HG03558 (cell line): ENCODE data around the gene DACH1.

Source experiments
- ATAC-seq: cut with Tn5 transposase; IDR thresholded peaks from one replicate; pipeline ENCODE4 v1.9.1; 2021; ENCODE audit warnings: moderate number of reproducible peaks; ENCODE audit not compliant: unreplicated experiment; ENCODE audit errors: extremely low read depth

DACH1 gene

DNA sequence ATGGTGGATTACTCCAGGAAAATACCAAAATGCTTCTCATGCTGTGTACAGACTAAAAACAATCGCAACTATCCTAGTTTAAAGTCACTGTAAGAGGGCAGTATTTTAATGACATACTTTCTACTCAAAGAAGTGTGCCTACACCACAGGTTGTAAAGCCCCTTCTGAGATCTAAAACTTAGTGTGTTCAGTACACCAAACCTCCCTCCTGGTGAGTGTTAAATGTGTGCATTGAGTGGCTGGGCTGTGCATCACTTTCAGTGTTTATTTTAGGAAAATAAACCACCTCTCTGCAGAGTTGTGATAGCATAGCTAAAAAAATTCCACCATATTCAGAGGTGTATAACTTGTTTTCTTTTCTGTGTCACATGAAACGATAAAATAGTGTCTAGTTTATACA lies 263.7 kb downstream of the DACH1 start:
- no peak for ATAC-seq

DNA sequence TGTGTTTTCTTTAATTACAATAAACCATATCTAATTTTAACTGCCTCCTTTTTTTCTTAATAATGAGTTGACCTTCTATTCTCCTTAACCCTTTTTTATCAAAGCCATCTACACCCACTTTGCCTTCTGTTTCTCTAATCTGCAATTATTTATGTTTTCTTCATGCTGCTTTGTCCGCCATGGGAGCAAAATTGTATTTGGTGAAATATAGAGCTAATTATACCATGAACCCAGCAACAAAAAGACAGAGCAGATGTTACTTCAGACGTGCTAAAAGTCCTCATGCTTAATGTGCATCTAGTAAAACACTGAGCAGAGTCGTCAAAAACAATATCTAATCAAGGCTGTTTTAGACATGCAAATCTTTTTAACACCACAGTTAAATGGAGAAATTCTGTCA lies 264.7 kb downstream of the DACH1 start:
- ATAC-seq: no peak

DNA sequence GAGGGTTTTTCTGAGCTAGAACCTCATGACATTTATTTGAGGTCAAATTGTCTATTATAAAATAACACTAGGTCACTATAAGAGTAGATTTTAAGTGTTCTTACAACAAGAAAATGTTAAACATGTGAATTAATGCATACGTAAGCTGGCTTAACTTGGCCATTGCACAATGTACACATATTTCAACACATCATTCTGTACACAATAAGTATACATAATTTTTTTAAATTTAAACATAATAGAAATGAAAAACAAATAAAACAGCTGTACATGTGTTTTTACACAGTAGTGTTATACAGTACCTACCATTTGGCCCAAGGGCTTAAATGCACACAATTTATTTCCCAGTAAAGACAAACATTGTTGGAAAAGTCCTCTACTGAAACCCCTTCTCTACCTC lies 269.9 kb downstream of the DACH1 start:
- no peak for ATAC-seq

DNA sequence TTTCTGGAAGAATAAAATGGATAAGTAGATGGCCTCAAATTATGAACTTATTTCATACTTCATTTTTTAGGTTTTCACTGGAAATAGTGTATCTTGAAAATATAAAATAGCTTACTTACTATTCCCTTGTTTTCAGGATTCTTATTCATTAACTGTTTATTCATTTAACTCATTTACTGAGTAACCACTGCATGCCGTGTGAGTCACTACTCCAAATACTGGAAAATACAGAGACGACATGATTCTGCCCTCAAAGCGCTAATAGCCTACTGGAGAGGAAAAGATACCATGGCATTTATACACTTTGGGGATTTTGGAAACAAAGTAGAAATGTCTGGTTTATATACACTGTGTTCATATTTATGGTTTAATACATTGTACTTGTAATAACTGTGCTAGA lies 270.9 kb downstream of the DACH1 start:
- no peak for ATAC-seq

DNA sequence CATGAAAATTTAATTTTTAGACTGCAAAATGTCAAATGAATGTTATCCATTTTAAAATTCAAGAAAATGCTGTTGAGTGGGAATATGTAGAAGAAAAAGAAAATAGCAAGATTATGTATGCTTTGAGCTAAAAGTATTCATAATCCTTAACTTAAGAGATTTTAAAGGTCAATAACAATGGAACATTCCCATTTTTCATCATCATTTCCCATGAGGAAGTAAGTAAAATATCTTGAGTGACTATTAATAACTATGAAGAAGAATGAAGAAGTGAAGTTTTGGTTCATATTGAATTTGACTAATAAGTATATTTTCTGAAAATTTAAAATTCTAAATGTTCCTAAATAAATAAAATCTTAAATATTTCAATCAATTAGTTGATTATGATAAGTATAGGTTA lies 273.4 kb downstream of the DACH1 start:
- no peak for ATAC-seq

DNA sequence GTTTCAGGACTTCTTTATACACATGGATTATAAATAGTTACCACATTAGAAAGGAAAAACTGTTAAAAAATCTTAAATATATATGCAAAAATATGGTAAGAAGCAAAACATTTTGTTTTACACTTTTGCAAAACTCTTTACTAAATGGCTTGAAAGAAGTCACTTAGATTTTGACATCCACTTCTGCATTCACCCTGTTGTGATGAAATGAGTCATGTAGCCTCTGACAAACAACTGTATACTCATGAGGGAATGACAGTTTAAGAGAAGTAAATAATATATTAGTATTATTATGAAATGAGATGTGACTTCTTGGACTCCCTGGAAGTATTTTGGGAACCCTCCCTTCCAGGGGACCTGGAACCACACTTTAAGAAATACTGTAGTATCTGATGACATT lies 275.6 kb downstream of the DACH1 start:
- ATAC-seq: no peak

DNA sequence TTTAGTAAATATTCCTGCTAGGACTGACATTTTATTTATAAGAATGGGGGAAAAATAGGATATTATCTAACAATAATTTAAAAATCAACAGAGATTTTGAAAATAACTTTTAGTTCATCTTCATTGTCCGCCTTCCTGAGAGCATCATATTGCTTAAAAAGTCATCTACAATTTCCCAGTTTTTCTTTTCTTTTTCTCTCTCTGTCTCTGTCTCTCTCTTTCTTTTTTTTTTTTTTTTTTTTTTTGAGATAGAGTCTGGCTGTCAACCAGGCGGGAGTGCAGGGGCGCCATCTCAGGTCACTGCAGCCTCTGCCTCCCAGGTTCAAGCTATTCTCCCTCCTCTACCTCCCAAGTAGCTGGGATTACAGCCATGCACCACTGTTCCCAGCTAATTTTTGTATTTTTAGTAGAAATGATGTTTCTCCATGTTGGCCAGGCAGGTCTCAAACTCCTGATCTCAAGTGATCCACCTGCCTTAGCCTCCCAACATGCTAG lies 276.3 kb downstream of the DACH1 start:
- ATAC-seq: no peak

DNA sequence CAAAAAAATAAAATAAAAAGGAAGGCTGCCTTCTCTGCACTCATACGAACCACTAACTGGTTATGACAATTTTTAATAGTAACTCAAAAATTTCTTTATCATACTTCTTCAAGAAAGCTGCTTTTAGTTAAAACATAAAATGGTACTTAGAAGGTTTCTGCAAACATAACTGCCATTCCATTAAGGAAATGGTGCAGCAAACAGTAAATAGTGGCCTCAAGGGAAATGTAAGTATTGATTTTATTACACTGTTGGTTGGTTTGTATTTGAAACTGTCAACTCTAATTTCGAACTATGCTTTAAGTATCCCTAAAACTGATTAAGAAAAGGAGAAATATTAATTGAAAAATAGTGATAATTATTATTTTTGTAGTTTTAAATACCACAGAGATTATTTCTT lies 278.0 kb downstream of the DACH1 start:
- ATAC-seq: no peak

DNA sequence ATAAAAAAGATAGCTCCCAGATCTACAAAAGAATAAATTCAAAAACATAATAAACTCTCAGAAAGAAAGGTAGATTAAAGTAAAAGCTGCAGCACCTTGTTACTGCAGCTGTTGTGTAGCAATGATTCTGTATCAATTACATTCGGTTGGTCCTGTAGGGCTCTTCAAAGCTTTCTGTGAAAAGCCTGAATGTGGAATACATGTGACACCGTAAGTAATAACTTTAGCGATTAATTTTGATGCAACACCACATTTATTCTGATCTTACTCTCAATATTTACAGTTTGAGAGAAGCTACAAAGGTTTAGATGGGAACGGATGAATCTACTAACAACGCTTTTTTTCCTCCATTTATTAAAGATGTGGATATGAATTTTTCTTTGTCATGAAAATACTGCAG lies 279.2 kb downstream of the DACH1 start:
- ATAC-seq: no peak

DNA sequence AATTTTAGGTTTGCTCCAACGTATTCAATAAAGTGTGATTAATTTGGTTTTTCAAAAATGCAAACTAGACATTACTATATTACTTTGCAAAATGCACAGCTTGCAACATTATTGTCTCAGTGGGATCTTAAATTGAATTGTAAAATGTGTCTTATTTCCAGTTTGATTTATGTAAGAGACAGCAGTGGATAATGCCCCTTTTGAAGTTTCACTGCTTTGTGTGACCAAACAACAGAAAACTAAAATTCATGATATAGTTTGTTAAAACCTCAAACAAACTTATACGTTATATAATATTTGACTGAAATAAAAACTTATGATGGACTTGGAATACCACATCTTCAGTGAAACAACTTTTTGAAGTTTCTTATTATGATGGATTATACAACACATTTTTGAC lies 279.8 kb downstream of the DACH1 start:
- ATAC-seq: no peak

DNA sequence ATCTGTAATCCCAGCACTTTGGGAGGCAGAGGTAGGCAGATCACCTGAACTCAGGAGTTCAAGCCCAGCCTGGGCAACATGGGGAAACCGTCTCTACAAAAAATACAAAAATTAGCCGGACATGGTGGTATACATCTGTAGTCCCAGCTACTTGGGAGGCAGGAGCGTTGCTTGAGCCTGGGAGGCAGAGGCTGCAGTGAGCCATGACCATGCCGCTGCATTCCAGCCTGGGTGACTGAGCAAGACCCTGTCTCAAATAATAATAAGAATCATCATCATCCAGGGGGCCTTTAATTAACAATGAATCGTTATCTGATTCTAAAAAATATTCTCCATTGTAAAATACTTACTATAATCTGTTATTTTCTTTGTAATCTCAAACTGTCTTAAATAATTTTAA lies 283.4 kb downstream of the DACH1 start:
- ATAC-seq: no peak

DNA sequence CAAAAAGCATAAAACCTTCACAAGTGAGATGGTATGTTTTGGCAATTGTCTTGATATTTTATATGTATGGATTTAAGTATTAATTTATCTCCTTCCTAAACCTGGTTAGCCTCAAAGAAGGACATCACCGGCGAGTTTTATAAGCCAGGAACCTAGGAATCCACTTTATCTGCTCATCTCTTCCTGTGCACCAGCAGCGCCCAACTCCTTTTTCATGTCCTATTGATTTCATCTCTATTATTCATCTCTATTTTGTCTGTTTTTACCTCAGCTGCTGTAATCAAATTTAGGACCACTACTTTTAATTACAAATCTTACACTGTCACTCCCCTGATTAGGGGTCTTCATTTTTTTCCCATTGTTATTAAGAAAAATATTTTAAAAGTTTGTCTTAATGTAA lies 286.4 kb downstream of the DACH1 start:
- ATAC-seq: no peak

DNA sequence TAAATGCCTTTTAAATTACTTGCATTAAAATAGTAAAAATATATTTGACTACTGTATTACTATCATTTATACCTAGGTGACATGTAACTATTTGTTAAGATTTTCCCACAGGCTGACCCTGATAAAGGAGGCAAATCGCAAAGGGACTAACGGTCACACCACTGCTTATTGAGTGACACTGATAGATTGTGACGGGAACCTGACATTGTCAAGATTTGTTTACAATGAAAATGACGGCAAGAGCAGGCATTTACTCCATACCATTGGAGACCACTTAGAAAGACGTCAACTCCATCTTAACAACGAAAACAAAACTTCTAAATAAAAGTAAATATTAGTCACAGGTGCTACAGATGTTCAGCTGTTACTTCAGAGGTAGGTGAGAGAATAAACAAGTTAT lies 289.0 kb downstream of the DACH1 start:
- ATAC-seq: no peak

DNA sequence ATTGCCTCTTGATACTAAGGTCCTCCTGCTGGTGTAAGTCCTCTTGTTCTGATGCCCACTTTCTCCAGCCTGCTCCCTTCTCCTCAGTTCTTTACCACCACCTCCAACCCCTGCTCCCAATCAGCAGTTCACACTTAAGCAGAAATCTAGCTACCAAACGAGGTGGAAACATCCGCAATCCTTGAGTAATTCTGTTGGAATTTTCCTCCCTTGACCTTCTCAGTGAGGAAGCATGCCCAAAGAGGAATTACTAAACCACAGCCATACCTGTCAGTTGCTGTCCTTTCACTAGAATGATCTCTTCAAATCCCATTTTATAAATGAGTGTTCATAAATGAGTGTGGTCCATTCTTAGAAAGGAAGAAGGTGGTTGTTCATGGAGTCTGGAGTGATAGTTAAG lies 289.9 kb downstream of the DACH1 start:
- ATAC-seq: no peak

DNA sequence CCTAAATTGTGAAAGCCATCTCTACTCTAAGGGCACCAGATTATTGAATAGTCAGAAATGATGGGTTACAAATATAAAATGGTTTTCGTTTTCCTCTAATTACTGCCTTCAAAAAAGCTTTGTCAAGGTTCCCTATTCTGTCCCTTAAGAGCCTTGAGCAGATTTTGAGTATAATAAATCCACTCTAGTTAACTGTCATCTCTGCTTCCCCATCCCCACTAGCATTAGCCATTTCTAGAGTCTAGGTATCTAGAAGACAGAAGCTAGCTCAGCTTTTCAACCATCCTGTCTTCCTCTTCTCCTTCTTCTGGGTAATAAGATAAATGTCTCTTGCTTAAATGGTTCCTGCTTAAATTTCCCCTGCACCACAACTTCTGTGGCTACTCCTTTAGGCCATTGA lies 290.4 kb downstream of the DACH1 start:
- no peak for ATAC-seq

DNA sequence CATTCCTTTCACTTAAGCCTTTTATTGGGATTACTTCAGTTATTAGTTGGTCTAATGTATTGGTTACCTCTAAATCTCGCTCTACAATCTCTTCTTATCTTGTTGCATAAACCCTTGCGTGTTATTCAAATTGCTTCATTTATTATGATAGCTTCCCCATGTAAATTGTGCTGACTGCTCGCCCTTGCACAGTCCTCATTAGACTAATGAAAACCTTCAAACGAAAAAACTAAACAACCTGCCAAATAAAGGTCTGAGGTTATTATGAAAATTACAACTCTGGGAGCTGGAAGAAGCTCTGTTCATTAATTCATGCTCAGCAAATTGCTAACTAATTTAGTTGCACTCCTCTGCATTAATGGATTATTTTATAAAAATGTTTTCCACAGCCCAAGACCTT lies 320.1 kb downstream of the DACH1 start:
- ATAC-seq: no peak

DNA sequence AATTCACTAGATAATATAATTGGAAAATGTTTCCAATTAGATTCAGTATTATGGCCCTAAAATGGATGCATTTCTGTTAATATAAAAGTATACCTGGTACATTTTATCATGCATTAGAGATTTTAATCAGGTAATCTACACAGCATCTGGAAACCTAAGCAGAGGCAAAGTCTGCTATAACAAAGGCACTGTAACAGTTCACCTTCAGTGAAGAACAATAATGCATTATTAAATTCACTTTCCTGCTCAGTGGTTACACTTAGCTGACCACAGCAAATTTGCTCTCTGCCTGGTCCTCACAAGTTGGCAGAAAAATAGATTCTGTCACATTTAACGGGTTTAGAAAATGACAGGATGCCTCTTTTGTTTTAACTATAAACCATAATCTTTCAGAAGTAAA lies 326.9 kb downstream of the DACH1 start:
- ATAC-seq: no peak

DNA sequence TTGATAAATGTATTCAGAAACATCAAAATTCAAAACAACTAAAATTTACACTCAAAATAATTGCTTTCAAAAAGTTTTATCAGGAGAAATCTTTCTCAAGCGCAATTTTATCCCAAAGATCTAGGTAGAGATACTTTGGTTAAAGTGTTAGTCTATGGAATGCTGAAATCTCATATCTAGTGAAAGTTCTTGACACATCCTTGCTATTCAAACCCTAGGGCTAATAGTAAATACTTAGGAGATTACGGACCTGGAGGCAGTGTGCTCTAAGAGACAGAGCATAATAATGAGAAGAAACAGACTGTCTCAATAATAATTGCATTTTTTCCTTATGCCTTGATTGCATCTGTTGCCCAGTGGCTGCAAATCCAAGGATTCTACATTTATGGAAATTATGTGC lies 330.8 kb downstream of the DACH1 start:
- ATAC-seq: no peak

DNA sequence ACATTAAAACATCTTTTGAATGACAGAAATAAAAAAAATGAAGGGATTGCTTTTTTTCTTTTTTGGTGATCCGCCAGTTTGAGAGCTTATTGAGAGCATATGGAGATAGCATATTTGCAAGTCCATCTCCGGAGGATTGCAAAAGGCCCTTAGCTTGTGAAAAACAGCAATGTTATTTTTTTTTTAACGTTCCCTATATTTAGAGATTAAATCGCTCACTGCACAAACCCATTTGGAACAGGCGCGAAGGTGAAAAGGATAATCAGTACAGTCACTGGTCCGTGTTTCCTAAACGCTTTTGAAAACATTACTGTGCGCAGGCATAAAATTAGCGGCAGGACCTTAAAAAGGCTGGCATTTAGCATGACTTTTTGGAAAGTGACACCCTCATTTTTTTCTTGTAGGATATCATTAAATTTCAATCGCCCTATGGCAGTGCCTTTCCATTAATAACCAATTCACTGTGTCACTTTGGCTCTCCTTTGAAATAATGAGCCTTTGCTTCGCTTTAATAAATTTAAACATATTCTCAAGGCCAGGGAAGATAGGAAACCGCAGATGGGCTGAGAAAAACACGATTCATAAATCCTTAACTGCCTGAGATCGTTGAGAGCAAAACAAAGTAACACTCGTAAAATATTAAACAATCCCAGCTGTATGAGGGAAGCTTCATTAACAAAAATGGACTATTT lies 342.2 kb downstream of the DACH1 start:
- ATAC-seq: no peak

DNA sequence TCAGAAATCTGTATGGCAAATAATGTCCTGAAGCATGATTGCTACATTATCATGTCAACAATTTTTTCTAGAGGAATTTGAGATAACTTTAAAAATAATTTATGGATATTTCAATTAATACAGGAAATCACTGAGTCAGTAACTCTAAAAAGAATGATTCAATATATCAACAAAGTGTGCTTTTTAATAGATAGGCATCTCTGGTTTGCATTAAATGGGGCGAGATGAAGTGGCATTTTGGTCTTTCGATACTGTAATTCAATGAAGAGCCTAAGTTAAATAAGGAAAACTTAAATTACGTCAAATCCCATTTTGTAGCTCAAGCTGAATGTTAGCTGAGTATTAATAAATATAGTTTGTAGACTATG lies 342.8 kb downstream of the DACH1 start:
- no peak for ATAC-seq

DNA sequence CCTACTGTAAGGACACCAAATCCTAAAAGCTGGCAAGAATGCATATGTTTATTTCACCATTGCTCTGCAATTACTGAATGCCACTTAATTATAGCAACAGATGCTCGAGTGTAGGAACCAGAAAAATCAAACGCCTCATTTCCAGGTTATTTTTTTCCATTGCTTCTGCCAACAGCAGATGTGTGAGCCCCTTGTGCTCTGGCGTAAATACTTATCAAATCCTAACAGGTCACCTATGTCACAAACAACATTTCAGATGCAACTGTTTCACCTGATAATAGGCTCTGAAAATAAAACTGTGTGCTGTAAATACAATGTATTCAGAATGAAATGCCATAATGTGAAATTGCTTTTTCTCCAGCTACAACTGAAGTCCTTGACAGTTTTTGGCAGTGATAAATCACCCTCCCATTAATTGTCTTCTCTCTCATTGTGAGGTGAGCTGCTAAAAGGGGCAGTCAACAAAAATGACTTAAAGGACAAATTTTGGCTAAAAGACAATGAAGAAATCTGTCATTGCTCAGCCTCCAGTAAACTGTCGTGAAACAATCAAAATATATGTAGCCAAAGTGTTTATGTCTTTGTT lies 344.0 kb downstream of the DACH1 start:
- ATAC-seq: no peak

DNA sequence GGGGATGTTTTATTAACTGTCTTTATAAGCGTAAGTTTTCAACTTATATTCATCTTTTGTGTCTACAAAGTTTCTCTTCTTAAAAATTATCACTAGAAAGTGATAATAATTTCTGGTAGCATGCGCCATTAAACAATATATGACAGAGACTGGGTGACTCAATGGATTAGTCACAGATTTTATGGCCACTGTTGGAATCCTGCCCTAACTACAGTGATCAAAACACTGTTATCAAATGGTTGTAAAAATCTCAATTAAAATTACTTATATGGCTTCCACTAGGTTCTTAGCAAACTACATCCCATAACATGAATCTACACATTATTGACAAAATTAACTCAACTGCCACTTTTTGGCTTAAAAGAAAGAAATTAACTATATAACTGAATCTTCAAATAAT lies 350.0 kb downstream of the DACH1 start:
- no peak for ATAC-seq
